HG03457 (cell line): ENCODE data around the gene METTL25B.

Experiments used
- ATAC-seq: cut with Tn5 transposase; IDR thresholded peaks from one replicate; pipeline ENCODE4 v1.9.1; 2021; ENCODE audit warnings: moderate number of reproducible peaks; ENCODE audit not compliant: unreplicated experiment

METTL25B gene

DNA sequence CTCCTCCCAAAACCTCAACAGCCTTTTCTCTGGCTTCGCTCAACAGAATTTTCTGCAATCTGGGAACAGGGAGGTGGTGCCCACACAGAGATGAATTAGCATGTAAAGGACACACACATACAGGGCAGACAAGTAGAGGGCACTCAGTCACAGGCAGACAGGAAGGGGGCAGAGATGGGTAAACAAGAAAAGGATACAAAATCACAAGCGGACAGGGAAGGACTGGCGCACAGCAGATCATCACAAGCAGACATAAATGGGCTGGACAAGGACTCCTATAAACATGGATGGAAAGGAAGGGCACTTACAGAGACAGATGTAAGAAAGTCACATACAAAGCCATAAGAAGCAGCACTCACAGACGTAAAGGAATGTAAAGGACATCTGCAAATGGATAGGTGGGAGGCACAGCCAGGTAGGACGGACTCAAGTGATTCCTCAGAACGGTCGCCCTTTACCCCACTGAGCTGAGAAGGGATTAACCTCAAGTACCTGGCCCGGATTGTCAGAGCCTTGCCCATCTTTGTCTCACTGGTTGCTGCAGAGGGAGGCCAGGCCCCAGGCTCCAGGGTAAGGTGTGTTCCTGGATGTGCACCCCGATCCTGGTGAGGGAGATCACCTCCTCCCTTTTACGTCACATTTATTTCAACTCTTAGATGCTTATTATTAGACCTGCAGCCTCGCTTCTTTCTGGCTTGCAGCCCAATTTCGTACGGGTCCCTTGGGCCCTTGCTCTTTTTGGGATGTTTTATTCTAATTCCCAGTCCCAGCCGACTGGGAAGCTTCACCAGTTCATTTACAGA is 38.2 kb downstream of the METTL25B start:
- peak; percentile 8 for ATAC-seq

GRCh38 chr1:156767101-156767878 is 39.0 kb downstream of the METTL25B start, which contains the start of gene PRCC:
PRCC (plus strand) TSS chr1:156767535; CDS start chr1:156767772, 237 bp downstream.
- peak; percentile 91 for ATAC-seq

DNA sequence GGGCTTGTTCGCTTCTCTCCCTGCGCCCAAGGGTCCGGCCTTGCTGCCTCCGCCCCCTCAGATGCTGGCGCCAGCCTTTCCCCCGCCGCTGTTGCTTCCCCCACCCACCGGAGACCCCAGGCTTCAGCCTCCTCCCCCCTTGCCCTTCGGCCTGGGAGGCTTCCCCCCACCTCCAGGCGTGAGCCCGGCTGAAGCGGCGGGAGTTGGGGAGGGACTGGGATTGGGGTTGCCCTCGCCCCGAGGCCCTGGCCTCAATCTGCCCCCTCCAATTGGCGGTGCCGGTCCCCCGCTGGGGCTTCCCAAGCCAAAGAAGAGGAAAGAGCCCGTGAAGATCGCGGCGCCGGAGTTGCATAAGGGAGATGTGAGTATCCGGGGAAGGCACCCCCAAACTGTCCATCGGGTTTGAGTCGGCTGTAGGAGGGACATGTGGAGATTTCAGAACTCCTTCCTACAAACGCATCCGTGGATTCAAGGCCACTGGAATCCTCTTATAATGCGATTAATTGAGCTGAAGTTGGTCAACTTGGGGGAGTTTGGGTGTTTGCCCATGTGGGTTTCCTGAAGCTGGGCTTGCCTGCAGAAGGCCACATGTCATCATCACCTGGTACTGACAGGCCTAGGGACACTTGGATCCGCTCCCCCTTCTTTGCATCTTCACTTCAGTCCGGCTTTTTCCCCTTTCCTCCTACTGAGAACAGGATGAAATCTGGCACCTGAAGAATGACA is 39.8 kb downstream of the METTL25B start:
- no peak for ATAC-seq

GRCh38 chr1:156768610-156769295 is 40.5 kb downstream of the METTL25B start:
- no peak for ATAC-seq

- no peak for ATAC-seq
Measured at GRCh38 chr1:156772222-156772621, 44.0 kb downstream of the METTL25B start.

DNA sequence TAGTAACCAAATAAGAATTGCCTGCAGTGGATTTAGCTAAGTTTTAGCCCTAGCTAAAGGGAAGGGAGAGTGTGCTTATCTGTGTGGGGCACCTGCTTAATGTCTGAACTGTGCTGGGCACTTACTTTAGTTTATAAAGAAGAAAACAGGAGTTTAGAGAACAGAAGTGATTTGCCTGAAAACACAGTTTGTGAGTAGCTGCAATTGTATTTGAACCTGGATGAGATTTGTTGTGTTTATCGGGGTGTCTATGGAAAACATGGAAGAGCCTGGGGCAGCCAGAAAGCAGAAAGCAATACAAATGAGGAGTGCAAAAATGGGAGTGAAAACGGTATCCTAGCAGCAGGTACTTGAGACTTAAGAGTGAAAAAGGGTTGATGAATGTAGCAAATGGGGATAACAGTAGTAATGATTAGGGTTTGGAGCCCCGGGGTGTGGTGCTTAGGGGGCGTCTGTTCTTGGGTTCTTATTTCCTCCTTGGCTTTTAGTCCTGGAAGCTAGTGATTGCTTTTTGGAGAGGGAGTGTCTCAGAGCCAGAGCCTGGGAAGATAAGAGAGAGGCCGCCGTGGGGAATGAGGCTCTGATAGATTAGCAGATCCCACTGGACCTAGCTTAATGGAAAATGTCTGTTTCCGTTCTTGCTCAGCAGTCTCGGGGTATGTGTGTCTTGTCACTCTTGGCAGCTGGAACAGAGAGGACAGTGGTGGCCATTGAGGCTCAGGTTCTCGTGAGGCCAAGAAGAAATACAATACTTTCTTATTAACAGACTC is 44.6 kb downstream of the METTL25B start:
- ATAC-seq = no peak

DNA sequence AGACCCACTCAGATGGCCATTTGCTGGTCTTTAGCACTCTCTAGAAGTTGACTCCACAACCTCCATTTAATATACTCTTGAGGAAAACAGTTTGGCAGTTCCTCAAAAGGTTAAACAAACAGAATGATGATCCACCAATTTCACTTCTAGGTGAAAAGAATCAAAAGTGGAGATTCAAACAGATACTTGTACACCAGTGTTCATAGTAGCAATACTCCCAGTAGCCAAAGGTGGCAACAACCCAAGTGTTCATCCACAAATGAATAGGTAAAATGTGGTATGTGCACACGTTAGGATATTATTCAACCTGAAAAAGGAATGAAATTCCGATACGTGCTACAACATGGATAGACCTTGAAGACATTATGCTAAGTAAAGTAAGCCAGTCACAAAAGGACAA is 45.3 kb downstream of the METTL25B start:
- no peak for ATAC-seq

- ATAC-seq = no peak
Measured at GRCh38 chr1:156775799-156776198, 47.5 kb downstream of the METTL25B start.

- no peak for ATAC-seq
Measured at GRCh38 chr1:156776942-156777341, 48.7 kb downstream of the METTL25B start.

- ATAC-seq = no peak
Measured at GRCh38 chr1:156777573-156777972, 49.3 kb downstream of the METTL25B start.

DNA sequence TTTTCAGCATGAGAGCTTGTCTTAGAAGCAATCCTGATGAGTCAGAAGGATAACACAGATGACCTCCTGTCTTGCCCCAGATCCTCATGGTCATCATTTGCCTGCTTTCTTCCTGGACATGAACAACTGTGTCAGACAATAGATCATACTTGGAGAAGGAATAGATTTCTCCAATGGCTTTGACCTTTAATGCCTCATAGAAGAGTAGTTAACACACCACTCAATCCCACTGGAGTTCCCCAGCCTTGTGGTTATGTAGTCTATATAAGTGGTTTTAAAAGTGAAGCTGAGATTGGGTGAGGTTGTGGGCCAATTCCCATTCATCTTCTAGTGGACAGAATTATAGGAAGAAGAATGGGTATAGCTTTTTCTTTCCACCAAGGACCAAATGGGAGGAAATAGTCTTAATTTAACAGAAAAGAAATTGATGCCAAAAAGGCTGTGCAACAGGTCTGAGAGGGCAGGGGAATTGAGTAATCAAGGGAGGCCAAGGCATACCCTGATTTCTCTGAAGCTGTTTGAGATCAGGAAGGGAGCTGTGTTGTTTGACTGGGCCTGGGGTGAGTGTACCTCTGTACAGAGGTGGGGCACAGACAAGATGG is 53.4 kb downstream of the METTL25B start:
- ATAC-seq = no peak

DNA sequence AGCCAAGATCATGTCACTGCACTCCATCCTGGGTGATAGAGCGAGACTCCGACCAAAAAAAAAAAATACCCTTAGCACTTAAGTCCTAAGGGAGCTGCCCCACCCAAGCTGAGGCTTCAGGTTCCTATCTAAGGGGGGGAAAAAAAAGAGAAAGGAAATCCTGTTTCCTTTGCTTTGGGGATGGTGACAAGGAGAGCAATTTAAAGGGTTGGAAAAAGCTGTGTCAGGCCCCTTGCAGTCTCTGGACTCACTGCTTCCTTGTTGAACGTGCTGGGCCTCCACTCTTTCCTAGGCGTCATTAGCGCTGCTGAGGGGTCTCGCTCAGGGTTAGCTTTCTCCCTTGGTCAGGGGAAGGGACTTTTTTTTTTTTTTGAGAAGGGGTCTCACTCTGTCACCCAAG is 57.2 kb downstream of the METTL25B start:
- no peak for ATAC-seq
